DOHH2 (cell line): ENCODE data around the gene ALDH1L2.

ENCODE experiments used
- H3F3A ChIP-seq: fragments of 200-600 bp; sonication (generic), shearing (Covaris generic); 2 replicates; pipeline ENCODE4 v1.6.0; 2016; ENCODE audit warnings: antibody characterized with exemption, mild to moderate bottlenecking; ENCODE audit not compliant: control insufficient read depth, insufficient read depth
- H3K27ac ChIP-seq: fragments of 200-600 bp; sonication (generic); 2 replicates; pipeline ENCODE4 v1.5.1; 2014; ENCODE audit warnings: low read depth, mild to moderate bottlenecking, low read length, moderate library complexity
- H3K27me3 ChIP-seq: fragments of 200-600 bp; sonication (generic); 2 replicates; pipeline ENCODE4 v1.6.1; 2014; ENCODE audit warnings: mild to moderate bottlenecking, low read length, mixed read lengths; ENCODE audit not compliant: control insufficient read depth
- H3K36me3 ChIP-seq: fragments of 200-600 bp; sonication (generic); 2 replicates; pipeline ENCODE4 v1.6.1; 2014; ENCODE audit warnings: mild to moderate bottlenecking, low read length, moderate library complexity, mixed read lengths; ENCODE audit not compliant: control insufficient read depth
- H3K4me1 ChIP-seq: fragments of 200-600 bp; sonication (generic); 2 replicates; pipeline ENCODE4 v1.6.1; 2014; ENCODE audit warnings: mild to moderate bottlenecking, low read length, mixed read lengths; ENCODE audit not compliant: control insufficient read depth
- H3K4me2 ChIP-seq: fragments of 200-600 bp; sonication (generic); 2 replicates; pipeline ENCODE4 v1.6.0; 2014; ENCODE audit warnings: mild to moderate bottlenecking, low read length, moderate library complexity
- H3K4me3 ChIP-seq: fragments of 200-600 bp; sonication (generic); 2 replicates; pipeline ENCODE4 v1.5.1; 2014; ENCODE audit warnings: mild to moderate bottlenecking, low read length, mixed read lengths
- H3K79me2 ChIP-seq: fragments of 200-600 bp; sonication (generic); 2 replicates; pipeline ENCODE4 v1.6.1; 2014; ENCODE audit warnings: mild to moderate bottlenecking, low read length, mixed read lengths; ENCODE audit not compliant: control insufficient read depth
- H3K9me2 ChIP-seq: fragments of 200-600 bp; sonication (generic); replicated peaks from 2 replicates; pipeline ENCODE4 v1.6.1; 2014; ENCODE audit warnings: mild to moderate bottlenecking, low read length, mixed read lengths; ENCODE audit not compliant: control insufficient read depth
- H3K9me3 ChIP-seq: fragments of 200-600 bp; sonication (generic); 2 replicates; pipeline ENCODE4 v1.6.1; 2014; ENCODE audit warnings: antibody characterized with exemption, low read length, mixed read lengths; ENCODE audit not compliant: control insufficient read depth, insufficient read depth
- H4K20me1 ChIP-seq: fragments of 200-600 bp; sonication (generic); 2 replicates; pipeline ENCODE4 v1.6.0; 2014; ENCODE audit warnings: low read depth, mild to moderate bottlenecking, antibody characterized with exemption, low read length, moderate library complexity; ENCODE audit not compliant: control insufficient read depth, insufficient read depth
- CTCF ChIP-seq: fragments of 200-600 bp; sonication (generic); IDR thresholded peaks from one replicate; pipeline ENCODE4 v1.5.1; 2014; ENCODE audit warnings: antibody characterized with exemption, mild to moderate bottlenecking, low read depth, low read length; ENCODE audit not compliant: poor library complexity, severe bottlenecking
- EZH2phosphoT487 ChIP-seq: fragments of 200-600 bp; sonication (generic); IDR thresholded peaks from 2 replicates; pipeline ENCODE4 v1.6.1; 2017; ENCODE audit warnings: borderline replicate concordance, mild to moderate bottlenecking, antibody characterized with exemption, low read length, moderate library complexity, mixed read lengths

ALDH1L2 gene

GRCh38 chr12:105020241-105020962 is 63.9 kb downstream of the ALDH1L2 start:
- Histone ChIP-seq H3K27ac (no peak overlapping the region), H3F3A (0 out of 2 replicates have a peak, but pooled peaks cover 2% of the 10 kb centered on the region), H3K4me1 (no peaks in the 10 kb centered on the region), H3K36me3 (peaks cover 8% of the 10 kb centered on the region; the same call in 1 of the 2 replicates), H3K4me3 (no peak overlapping the region), H3K4me2 (no peak overlapping the region), H3K79me2 (no peaks in the 10 kb centered on the region), H3K9me3 (no peaks in the 10 kb centered on the region), H3K9me2 (no peaks in the 10 kb centered on the region), H3K27me3 (no peaks in the 10 kb centered on the region), H4K20me1 (no peaks in the 10 kb centered on the region)
- no peak for TF ChIP-seq CTCF
- no peak for TF ChIP-seq EZH2phosphoT487

- no peak overlapping the region for H3K4me2 ChIP-seq
- no peaks in the 10 kb centered on the region for H3K27me3 ChIP-seq
- H3K9me3 ChIP-seq = no peaks in the 10 kb centered on the region
- H3K79me2 ChIP-seq = no peaks in the 10 kb centered on the region
- H3F3A ChIP-seq = 0 out of 2 replicates have a peak, but pooled peaks cover 2% of the 10 kb centered on the region
- no peak overlapping the region for H3K4me3 ChIP-seq
- peaks cover 21% of the 10 kb centered on the region for H3K36me3 ChIP-seq
- H4K20me1 ChIP-seq = no peaks in the 10 kb centered on the region
- no peaks in the 10 kb centered on the region for H3K9me2 ChIP-seq
- H3K27ac ChIP-seq = no peak overlapping the region
- no peak for TF ChIP-seq EZH2phosphoT487
- TF ChIP-seq CTCF = no peak
- no peaks in the 10 kb centered on the region for H3K4me1 ChIP-seq
Measured at GRCh38 chr12:105018776-105019175, 65.5 kb downstream of the ALDH1L2 start.

GRCh38 chr12:105018012-105018411 is 66.2 kb downstream of the ALDH1L2 start:
- no peaks in the 10 kb centered on the region for H3K9me3 ChIP-seq
- H3K36me3 ChIP-seq = peaks cover 23% of the 10 kb centered on the region
- H3K4me3 ChIP-seq = no peak overlapping the region
- H3K4me2 ChIP-seq = no peak overlapping the region
- H4K20me1 ChIP-seq = no peaks in the 10 kb centered on the region
- H3K79me2 ChIP-seq = no peaks in the 10 kb centered on the region
- H3F3A ChIP-seq = 0 out of 2 replicates have a peak, but pooled peaks cover 2% of the 10 kb centered on the region
- TF ChIP-seq CTCF (no peak), EZH2phosphoT487 (no peak)
- H3K9me2 ChIP-seq = no peaks in the 10 kb centered on the region
- no peak overlapping the region for H3K27ac ChIP-seq
- no peaks in the 10 kb centered on the region for H3K27me3 ChIP-seq
- no peaks in the 10 kb centered on the region for H3K4me1 ChIP-seq
